ENCODE data around the gene CACNA2D1.

GRCh38 chr7:82382276-82382675, 61.3 kb downstream of the CACNA2D1 start:
- TF ChIP-seq CTCF (IDR thresholded peaks at IDR 0.05), result no peak
- TF ChIP-seq ZFX (IDR thresholded peaks at IDR 0.05; ENCODE audit: borderline replicate concordance), result no peak

All from 22Rv1 (cell line).